ENCODE results near the gene SPA17. TPM values are rescaled to one million over a fixed set of nuclear protein-coding genes. Genes with fewer than 3 reads are reported as not detected.
A peak's percentile ranks its signal among the peaks of the same experiment; 100 is the strongest.

The SPA17 gene
- total and polyA plus RNA-seq, 7 donors, result 0.32 to 3.6 (median 0.91) TPM

- Histone ChIP-seq H3K27me3 (ENCODE audit: insufficient read depth in 3 of 3, low read length in 2 of 3) (peaks cover 0 to 68% (median 16%) of the 10 kb centered on the region in 3 donors), H3K36me3 (ENCODE audit: insufficient read depth in 1 of 2, low read depth in 1 of 2) (no peaks in the 10 kb centered on the region), H3K4me3 (peak overlapping the region; percentile 71), H3K4me1 (peaks cover 9% of the 10 kb centered on the region), H3K27ac (no peak overlapping the region), H3K9me3 (no peaks in the 10 kb centered on the region)
- DNase-seq (no peak), ATAC-seq (peak in 1 of 4 donors; percentile 5)
- intact Hi-C loops (cut with DNase I), result no loop called here
- TF ChIP-seq, protein P1, sequence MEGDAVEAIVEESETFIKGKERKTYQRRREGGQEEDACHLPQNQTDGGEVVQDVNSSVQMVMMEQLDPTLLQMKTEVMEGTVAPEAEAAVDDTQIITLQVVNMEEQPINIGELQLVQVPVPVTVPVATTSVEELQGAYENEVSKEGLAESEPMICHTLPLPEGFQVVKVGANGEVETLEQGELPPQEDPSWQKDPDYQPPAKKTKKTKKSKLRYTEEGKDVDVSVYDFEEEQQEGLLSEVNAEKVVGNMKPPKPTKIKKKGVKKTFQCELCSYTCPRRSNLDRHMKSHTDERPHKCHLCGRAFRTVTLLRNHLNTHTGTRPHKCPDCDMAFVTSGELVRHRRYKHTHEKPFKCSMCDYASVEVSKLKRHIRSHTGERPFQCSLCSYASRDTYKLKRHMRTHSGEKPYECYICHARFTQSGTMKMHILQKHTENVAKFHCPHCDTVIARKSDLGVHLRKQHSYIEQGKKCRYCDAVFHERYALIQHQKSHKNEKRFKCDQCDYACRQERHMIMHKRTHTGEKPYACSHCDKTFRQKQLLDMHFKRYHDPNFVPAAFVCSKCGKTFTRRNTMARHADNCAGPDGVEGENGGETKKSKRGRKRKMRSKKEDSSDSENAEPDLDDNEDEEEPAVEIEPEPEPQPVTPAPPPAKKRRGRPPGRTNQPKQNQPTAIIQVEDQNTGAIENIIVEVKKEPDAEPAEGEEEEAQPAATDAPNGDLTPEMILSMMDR (IDR thresholded peaks at IDR 0.05), result no peak
- WGBS, 3 donors, result 9 to 14% (median 11%) methylated on average over 33 to 41 of the region's 41 CpGs
These were observed 72.3 kb downstream of the SPA17 start for GRCh38 chr11:124745835-124746620.

DNA sequence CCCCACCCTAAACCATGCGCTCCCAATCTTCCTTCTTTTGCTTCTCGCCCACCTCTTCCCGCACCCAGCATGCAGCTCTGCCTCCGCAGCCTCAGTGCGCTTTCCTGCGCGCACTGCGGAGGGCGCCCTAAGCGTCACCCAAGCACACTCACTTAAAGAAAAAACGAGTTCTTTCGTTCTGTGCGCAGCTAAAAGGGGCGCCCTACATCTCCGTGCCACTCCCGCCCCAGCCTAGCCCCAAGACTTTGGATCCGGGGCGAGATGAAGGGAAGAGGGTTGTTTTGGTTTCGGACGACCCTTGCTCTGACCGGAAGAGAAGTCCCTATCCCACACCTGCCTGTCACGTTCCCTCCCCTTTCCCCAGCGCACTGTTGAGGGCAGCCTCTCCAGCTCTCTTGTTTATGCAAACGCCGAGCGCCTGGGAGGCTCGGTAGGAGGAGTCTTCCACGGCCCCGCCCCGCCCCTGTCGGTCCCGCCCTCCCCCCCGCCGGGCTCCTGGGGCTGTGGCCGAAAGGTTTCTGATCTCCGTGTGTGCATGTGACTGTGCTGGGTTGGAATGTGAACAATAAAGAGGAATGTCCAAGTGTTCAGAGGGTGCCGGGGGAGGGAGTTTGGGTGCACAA, 73.0 kb downstream of the SPA17 start:
- ATAC-seq (peak; percentile 73 to 93 (median 80)), DNase-seq (peak; percentile 64 to 81)
- no peaks in the 10 kb centered on the region for H3K9me3 ChIP-seq
- no peaks in the 10 kb centered on the region for H3K36me3 ChIP-seq (ENCODE audit: insufficient read depth in 1 of 2, low read depth in 1 of 2)
- WGBS, 3 donors, result 4 to 5% (median 5%) methylated on average over 36 to 37 of the region's 37 CpGs
- peaks cover 0 to 70% (median 18%) of the 10 kb centered on the region in 3 donors for H3K27me3 ChIP-seq (ENCODE audit: insufficient read depth in 3 of 3, low read length in 2 of 3)
- TF ChIP-seq, protein P1 (IDR thresholded peaks at IDR 0.05), result peak; percentile 25
- H3K27ac ChIP-seq, result no peak overlapping the region
- H3K4me3 ChIP-seq, result peak overlapping the region; percentile 71
- peaks cover 9% of the 10 kb centered on the region for H3K4me1 ChIP-seq
- intact Hi-C loops (cut with DNase I), result no loop called here

Other genes with a start within 250 kb of the SPA17 start
- gene OR8B4, start 249.0 kb upstream of the SPA17 start, total RNA-seq, result not detected
- not detected for gene OR8B4, start 249.0 kb upstream of the SPA17 start, polyA plus RNA-seq
- gene OR8B8, start 228.2 kb upstream of the SPA17 start, total RNA-seq, result not detected
- gene OR8B8, start 228.2 kb upstream of the SPA17 start, polyA plus RNA-seq, result not detected
- gene OR8B12, start 130.2 kb upstream of the SPA17 start, total RNA-seq, result not detected
- not detected for gene OR8B12, start 130.2 kb upstream of the SPA17 start, polyA plus RNA-seq
- gene OR8A1, start 103.9 kb upstream of the SPA17 start, total RNA-seq, result not detected
- gene OR8A1, start 103.9 kb upstream of the SPA17 start, polyA plus RNA-seq, result not detected
- not detected for gene PANX3, start 62.5 kb upstream of the SPA17 start, total RNA-seq
- not detected for gene PANX3, start 62.5 kb upstream of the SPA17 start, polyA plus RNA-seq
- gene TBRG1, start 51.0 kb upstream of the SPA17 start, total RNA-seq, result 10 to 100 TPM; 24.2 to 32.3 (median 27.4) TPM
- 10 to 100 TPM; 29.4 to 99.3 (median 45.7) TPM for gene TBRG1, start 51.0 kb upstream of the SPA17 start, polyA plus RNA-seq
- 10 to 100 TPM; 15.7 to 21.8 (median 19.1) TPM for gene SIAE, start 165 bp upstream of the SPA17 start, total RNA-seq
- 10 to 100 TPM in 2 of 3 donors, 1 to 10 TPM in 1; 9.1 to 15.7 (median 12.8) TPM for gene SIAE, start 165 bp upstream of the SPA17 start, polyA plus RNA-seq
- gene NRGN, start 66.0 kb downstream of the SPA17 start, total RNA-seq, result 1 to 10 TPM in 2 of 4 donors, under 1 TPM in 2; 0.89 to 2.1 (median 1.2) TPM
- gene NRGN, start 66.0 kb downstream of the SPA17 start, polyA plus RNA-seq, result 1 to 10 TPM in 2 of 3 donors, under 1 TPM in 1; 0.69 to 1.7 (median 1.0) TPM
- under 1 TPM; 0.30 to 0.58 (median 0.37) TPM for gene VSIG2, start 78.4 kb downstream of the SPA17 start, total RNA-seq
- gene VSIG2, start 78.4 kb downstream of the SPA17 start, polyA plus RNA-seq, result under 1 TPM; 0.15 to 0.36 (median 0.17) TPM
- 10 to 100 TPM; 20.1 to 35.5 (median 28.8) TPM for gene ESAM, start 88.4 kb downstream of the SPA17 start, total RNA-seq
- 10 to 100 TPM; 18.4 to 37.2 (median 26.2) TPM for gene ESAM, start 88.4 kb downstream of the SPA17 start, polyA plus RNA-seq
- gene MSANTD2, start 126.5 kb downstream of the SPA17 start, total RNA-seq, result 1 to 10 TPM; 3.0 to 4.5 (median 4.1) TPM
- gene MSANTD2, start 126.5 kb downstream of the SPA17 start, polyA plus RNA-seq, result 1 to 10 TPM; 2.8 to 5.4 (median 4.0) TPM
- 1 to 10 TPM; 1.7 to 3.2 (median 2.3) TPM for gene ROBO3, start 191.5 kb downstream of the SPA17 start, total RNA-seq
- gene ROBO3, start 191.5 kb downstream of the SPA17 start, polyA plus RNA-seq, result 1 to 10 TPM; 2.9 to 3.6 (median 3.3) TPM
- 10 to 100 TPM; 14.9 to 17.5 (median 16.1) TPM for gene ROBO4, start 224.0 kb downstream of the SPA17 start, total RNA-seq
- gene ROBO4, start 224.0 kb downstream of the SPA17 start, polyA plus RNA-seq, result 10 to 100 TPM in 1 of 3 donors, 1 to 10 TPM in 2; 5.4 to 10.2 (median 8.4) TPM
- gene HEPN1, start 245.3 kb downstream of the SPA17 start, total RNA-seq, result not detected
- gene HEPN1, start 245.3 kb downstream of the SPA17 start, polyA plus RNA-seq, result under 1 TPM in 2 of 3 donors, not detected in 1; 0.01 to 0.04 TPM

All from psoas muscle (tissue), 8 donors.